Measurements from ENCODE around the gene KIF5C. TPM values are rescaled to one million over a fixed set of nuclear protein-coding genes. Genes with fewer than 3 reads are reported as not detected.

The KIF5C gene
- total and polyA plus RNA-seq, 2 experiments from 2014 or later, result 45.0 to 49.1 TPM

DNA sequence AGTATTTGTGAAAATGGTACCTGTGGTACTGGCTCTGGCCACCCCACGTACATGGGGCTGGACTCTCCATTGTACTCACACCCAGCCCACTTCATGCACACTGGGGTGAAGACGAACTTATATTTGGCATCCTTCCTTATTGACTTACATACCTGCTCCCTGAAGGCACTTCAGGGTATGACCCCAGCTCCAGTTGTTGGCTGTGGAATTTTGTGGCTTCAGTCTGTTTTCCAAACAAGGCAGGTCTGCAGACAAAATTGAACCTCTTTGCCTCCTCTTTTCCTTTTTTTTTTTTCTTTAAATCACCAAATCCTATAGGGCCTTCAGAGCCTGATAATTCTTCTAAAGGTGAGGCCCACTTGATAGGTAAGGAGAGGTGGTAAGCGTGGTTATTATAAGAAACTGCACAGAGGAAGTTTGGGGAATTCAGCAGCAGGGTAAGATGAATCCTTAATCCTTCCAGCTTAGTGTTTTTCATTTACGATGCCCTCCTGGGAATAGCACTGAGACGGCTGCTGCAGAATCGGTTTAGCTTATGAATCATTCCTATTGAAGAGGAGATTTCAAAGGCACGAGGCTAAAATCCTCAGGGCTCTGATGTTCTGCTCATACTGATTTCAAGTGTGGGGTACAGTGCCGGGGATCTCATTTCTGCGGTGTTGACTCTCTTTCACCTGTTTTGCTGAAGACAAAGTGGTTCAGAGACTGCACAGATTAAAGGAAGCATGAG lies 55.2 kb downstream of the KIF5C start (continued):
- TF ChIP-seq, protein P1, sequence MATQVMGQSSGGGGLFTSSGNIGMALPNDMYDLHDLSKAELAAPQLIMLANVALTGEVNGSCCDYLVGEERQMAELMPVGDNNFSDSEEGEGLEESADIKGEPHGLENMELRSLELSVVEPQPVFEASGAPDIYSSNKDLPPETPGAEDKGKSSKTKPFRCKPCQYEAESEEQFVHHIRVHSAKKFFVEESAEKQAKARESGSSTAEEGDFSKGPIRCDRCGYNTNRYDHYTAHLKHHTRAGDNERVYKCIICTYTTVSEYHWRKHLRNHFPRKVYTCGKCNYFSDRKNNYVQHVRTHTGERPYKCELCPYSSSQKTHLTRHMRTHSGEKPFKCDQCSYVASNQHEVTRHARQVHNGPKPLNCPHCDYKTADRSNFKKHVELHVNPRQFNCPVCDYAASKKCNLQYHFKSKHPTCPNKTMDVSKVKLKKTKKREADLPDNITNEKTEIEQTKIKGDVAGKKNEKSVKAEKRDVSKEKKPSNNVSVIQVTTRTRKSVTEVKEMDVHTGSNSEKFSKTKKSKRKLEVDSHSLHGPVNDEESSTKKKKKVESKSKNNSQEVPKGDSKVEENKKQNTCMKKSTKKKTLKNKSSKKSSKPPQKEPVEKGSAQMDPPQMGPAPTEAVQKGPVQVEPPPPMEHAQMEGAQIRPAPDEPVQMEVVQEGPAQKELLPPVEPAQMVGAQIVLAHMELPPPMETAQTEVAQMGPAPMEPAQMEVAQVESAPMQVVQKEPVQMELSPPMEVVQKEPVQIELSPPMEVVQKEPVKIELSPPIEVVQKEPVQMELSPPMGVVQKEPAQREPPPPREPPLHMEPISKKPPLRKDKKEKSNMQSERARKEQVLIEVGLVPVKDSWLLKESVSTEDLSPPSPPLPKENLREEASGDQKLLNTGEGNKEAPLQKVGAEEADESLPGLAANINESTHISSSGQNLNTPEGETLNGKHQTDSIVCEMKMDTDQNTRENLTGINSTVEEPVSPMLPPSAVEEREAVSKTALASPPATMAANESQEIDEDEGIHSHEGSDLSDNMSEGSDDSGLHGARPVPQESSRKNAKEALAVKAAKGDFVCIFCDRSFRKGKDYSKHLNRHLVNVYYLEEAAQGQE (IDR thresholded peaks at IDR 0.05; ENCODE audit: unreplicated experiment), result no peak
- TF ChIP-seq ZNF331 (CRISPR knock-in tag; IDR thresholded peaks at IDR 0.05; ENCODE audit: low read depth), result no peak
- no peak for TF ChIP-seq EZH2phosphoT487 (IDR thresholded peaks at IDR 0.05; ENCODE audit: unreplicated experiment)
- TF ChIP-seq, protein P2, sequence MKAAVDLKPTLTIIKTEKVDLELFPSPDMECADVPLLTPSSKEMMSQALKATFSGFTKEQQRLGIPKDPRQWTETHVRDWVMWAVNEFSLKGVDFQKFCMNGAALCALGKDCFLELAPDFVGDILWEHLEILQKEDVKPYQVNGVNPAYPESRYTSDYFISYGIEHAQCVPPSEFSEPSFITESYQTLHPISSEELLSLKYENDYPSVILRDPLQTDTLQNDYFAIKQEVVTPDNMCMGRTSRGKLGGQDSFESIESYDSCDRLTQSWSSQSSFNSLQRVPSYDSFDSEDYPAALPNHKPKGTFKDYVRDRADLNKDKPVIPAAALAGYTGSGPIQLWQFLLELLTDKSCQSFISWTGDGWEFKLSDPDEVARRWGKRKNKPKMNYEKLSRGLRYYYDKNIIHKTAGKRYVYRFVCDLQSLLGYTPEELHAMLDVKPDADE (IDR thresholded peaks at IDR 0.05), result no peak
- TF ChIP-seq POLR2AphosphoS5 (IDR thresholded peaks at IDR 0.05; ENCODE audit: low read depth), result no peak

DNA sequence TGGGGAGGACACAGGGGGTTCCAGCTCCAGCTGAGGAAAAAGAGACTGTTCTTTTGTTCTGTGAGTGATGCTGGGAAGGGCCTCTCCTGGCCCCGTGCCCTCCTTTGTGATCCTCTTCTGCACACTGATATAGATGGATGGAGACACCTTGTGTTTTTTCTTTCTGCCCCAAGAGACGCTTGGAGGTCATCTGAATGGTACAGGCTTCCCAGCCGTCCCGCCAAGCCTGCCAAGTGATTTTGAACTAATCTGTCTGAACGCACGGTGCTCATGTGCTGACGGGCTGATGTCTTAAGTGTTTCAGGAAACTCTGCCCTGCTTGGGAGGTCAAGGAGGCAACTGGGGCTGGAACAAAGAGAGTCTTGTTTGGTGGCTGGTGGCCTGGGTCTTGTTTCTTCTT lies 57.5 kb downstream of the KIF5C start:
- Mint-ChIP-seq H3K27ac (no peak overlapping the region), H3K9me3 (no peaks in the 10 kb centered on the region), H3K4me1 (peaks cover 29% of the 10 kb centered on the region), H3K4me3 (no peak overlapping the region), H3K27me3 (ENCODE audit: insufficient read depth, low read depth, poor library complexity) (peaks cover 7% of the 10 kb centered on the region), H3K36me3 (ENCODE audit: low read depth) (peaks cover 13% of the 10 kb centered on the region; the same call in 2 of the 3 replicates)
- Histone ChIP-seq H3F3A (replicated peaks; ENCODE audit: low read depth) (peaks cover 7% of the 10 kb centered on the region; the same call in 1 of the 2 replicates), H3K4me3 (no peak overlapping the region), H3K27me3 (ENCODE audit: insufficient read depth) (no peaks in the 10 kb centered on the region), H3K4me1 (ENCODE audit: insufficient read depth) (peaks cover 21% of the 10 kb centered on the region), H4K20me1 (replicated peaks; ENCODE audit: insufficient read depth) (no peaks in the 10 kb centered on the region; the same call in 1 of the 2 replicates), H3K36me3 (ENCODE audit: insufficient read depth) (no peaks in the 10 kb centered on the region; the same call in 1 of the 2 replicates), H2AFZ (no peak overlapping the region), H3K79me2 (replicated peaks; ENCODE audit: insufficient read depth) (no peaks in the 10 kb centered on the region), H3K4me2 (no peak overlapping the region), H3K9me2 (ENCODE audit: insufficient read depth) (no peaks in the 10 kb centered on the region), H3K27ac (ENCODE audit: low read depth) (peak overlapping the region; percentile 59; the same call in 1 of the 2 replicates)
- ATAC-seq (no peak), DNase-seq (ENCODE audit: low spot score) (no peak)
- TF ChIP-seq EZH2 (IDR thresholded peaks at IDR 0.05; ENCODE audit: low read depth, unreplicated experiment) (no peak), STAT1 (IDR thresholded peaks at IDR 0.05; ENCODE audit: unreplicated experiment) (no peak), EZH2phosphoT487 (IDR thresholded peaks at IDR 0.05; ENCODE audit: unreplicated experiment) (no peak), ZNF331 (CRISPR knock-in tag; IDR thresholded peaks at IDR 0.05; ENCODE audit: low read depth) (no peak)
- TF ChIP-seq, protein P2 (IDR thresholded peaks at IDR 0.05), result no peak
- TF ChIP-seq, protein P3, sequence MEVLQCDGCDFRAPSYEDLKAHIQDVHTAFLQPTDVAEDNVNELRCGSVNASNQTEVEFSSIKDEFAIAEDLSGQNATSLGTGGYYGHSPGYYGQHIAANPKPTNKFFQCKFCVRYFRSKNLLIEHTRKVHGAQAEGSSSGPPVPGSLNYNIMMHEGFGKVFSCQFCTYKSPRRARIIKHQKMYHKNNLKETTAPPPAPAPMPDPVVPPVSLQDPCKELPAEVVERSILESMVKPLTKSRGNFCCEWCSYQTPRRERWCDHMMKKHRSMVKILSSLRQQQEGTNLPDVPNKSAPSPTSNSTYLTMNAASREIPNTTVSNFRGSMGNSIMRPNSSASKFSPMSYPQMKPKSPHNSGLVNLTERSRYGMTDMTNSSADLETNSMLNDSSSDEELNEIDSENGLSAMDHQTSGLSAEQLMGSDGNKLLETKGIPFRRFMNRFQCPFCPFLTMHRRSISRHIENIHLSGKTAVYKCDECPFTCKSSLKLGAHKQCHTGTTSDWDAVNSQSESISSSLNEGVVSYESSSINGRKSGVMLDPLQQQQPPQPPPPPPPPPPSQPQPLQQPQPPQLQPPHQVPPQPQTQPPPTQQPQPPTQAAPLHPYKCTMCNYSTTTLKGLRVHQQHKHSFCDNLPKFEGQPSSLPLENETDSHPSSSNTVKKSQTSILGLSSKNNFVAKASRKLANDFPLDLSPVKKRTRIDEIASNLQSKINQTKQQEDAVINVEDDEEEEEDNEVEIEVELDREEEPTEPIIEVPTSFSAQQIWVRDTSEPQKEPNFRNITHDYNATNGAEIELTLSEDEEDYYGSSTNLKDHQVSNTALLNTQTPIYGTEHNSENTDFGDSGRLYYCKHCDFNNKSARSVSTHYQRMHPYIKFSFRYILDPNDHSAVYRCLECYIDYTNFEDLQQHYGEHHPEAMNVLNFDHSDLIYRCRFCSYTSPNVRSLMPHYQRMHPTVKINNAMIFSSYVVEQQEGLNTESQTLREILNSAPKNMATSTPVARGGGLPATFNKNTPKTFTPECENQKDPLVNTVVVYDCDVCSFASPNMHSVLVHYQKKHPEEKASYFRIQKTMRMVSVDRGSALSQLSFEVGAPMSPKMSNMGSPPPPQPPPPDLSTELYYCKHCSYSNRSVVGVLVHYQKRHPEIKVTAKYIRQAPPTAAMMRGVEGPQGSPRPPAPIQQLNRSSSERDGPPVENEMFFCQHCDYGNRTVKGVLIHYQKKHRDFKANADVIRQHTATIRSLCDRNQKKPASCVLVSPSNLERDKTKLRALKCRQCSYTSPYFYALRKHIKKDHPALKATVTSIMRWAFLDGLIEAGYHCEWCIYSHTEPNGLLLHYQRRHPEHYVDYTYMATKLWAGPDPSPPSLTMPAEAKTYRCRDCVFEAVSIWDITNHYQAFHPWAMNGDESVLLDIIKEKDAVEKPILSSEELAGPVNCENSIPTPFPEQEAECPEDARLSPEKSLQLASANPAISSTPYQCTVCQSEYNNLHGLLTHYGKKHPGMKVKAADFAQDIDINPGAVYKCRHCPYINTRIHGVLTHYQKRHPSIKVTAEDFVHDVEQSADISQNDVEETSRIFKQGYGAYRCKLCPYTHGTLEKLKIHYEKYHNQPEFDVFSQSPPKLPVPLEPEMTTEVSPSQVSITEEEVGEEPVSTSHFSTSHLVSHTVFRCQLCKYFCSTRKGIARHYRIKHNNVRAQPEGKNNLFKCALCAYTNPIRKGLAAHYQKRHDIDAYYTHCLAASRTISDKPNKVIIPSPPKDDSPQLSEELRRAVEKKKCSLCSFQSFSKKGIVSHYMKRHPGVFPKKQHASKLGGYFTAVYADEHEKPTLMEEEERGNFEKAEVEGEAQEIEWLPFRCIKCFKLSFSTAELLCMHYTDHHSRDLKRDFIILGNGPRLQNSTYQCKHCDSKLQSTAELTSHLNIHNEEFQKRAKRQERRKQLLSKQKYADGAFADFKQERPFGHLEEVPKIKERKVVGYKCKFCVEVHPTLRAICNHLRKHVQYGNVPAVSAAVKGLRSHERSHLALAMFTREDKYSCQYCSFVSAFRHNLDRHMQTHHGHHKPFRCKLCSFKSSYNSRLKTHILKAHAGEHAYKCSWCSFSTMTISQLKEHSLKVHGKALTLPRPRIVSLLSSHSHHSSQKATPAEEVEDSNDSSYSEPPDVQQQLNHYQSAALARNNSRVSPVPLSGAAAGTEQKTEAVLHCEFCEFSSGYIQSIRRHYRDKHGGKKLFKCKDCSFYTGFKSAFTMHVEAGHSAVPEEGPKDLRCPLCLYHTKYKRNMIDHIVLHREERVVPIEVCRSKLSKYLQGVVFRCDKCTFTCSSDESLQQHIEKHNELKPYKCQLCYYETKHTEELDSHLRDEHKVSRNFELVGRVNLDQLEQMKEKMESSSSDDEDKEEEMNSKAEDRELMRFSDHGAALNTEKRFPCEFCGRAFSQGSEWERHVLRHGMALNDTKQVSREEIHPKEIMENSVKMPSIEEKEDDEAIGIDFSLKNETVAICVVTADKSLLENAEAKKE (CRISPR knock-in tag; IDR thresholded peaks at IDR 0.05), result no peak
- TF ChIP-seq, protein P4, sequence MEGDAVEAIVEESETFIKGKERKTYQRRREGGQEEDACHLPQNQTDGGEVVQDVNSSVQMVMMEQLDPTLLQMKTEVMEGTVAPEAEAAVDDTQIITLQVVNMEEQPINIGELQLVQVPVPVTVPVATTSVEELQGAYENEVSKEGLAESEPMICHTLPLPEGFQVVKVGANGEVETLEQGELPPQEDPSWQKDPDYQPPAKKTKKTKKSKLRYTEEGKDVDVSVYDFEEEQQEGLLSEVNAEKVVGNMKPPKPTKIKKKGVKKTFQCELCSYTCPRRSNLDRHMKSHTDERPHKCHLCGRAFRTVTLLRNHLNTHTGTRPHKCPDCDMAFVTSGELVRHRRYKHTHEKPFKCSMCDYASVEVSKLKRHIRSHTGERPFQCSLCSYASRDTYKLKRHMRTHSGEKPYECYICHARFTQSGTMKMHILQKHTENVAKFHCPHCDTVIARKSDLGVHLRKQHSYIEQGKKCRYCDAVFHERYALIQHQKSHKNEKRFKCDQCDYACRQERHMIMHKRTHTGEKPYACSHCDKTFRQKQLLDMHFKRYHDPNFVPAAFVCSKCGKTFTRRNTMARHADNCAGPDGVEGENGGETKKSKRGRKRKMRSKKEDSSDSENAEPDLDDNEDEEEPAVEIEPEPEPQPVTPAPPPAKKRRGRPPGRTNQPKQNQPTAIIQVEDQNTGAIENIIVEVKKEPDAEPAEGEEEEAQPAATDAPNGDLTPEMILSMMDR (conservative IDR thresholded peaks at IDR 0.05; ENCODE audit: low read depth in 2 of 2), result no peak

All from GM23338 (cell line).